ENCODE measurements around the gene GTPBP2.
"Not testable (repeated sequence)": the region's sequence is repeated elsewhere in the genome, so short reads cannot be mapped to it uniquely, and the experiment has no call there.

Gene GTPBP2

DNA sequence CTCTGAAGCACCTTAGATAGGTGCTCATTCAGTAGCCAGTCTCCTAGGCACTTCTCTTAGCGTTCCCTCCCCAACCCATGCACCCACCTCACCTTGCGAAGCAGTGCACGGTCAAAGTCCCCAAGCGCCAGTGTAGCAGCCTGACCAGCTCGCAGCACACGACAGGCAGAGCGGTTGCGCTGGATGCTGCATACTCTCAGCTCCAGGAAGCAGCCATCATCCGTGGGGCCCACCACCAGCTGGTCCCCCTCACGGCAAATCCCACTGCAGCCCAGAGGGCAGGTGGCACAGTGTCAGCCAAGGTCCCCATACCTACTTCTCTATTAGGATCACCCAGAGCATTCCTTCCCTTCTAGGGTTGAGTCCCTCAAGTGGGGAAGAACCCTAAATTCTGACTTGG lies 6.5 kb downstream of the GTPBP2 start:
- no peak for DNase-seq

DNA sequence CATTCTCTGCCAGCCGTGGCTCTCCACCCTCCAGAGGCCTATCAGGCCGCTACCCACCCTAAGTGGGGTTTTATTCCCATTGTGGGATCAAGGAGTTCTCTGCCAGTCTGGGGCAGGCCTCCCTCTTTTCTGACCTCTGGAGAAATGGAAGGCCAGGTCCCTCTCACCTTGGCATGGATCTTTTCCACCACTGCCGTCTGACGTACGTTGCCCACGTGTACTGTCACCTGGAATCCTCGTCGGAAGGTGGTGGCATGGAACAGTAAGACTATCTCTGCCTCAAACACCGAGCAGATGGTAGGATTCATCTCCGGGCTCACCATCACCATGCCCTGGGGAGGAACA lies 7.3 kb downstream of the GTPBP2 start:
- DNase-seq: no peak

DNA sequence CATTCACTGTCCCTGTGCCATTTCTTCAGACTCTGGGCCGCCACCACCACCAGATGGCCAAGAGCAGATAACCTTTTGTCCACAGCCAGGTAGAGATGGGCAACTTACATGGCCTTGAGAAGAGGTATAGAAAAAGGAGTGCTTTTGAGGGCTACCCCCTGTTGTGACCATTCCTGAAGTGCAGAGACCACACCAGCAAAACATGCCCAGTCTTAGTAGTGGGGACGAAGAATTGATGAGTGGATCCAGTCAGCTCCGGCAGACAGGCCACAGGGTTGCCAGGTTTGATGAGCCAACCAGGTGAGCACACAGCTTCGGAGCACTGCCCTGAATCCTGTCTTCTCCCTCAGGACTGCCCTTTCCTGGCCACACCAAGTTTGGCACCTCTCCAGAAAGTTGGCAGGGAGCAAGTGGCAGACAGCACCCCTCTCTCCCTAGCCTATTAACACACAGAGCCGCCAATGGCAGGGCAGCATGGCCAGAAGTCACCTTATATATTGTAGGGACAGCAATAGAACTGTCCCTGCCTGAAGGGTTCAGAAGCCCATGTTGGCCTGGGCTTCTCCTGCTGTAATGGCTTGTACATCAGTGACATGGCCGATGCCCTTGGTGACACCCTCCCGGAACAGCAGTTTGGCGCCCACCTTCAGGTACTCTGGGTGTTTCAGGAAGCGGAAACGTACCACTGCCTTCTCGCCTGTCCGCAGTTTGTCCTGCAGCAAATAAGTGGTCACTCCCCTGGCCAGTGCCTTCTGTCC lies 7.8 kb downstream of the GTPBP2 start:
- DNase-seq: no peak

DNA sequence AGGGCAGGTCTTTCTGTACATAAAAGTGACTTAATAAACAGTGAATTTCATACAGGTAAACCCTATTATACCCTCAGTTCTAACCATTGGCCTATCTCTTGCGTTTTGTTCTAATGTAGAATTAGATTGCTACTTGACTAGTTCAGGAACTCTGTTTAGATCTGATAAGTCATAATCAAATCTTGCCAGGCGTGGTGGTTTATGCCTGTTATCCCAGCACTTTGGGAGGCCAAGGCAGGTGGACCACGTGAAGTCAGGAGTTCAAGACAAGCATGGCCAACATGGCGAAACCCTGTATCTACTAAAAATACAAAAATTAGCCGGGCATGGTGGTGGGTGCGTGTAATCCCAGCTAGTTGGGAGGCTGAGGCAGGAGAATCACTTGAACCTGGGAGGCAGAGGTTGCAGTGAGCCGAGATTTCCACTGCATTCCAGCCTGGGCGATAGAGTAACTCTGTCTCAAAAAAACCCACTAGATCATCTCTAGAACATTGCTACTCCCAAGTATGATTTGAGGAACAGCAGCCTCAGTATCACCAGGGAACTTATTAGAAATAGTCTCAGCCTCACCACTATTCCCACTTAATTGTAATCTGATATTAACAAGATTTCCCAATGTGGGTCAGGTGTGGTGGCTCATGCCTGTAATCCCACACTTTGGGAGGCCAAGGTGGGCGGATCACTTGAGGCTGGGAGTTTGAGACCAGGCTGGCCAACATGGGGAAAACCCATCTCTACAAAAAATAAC lies 12.2 kb downstream of the GTPBP2 start:
- no peak for DNase-seq

DNA sequence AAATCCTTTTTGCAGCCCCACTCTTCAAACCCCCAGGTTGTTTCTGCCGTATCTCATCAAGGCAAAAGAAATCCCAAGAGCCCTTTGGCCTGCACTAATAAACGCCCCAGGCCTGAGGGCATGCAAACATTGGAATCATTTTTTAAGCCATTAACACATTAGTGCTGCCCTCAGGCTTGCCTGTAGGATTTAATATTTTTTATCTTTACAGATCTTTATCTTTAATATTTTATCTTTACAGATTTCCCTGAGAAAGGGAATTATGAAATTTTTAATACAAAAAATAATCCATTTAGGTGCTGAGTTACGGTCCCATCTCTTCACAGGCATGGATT lies 14.7 kb downstream of the GTPBP2 start:
- DNase-seq: no peak

DNA sequence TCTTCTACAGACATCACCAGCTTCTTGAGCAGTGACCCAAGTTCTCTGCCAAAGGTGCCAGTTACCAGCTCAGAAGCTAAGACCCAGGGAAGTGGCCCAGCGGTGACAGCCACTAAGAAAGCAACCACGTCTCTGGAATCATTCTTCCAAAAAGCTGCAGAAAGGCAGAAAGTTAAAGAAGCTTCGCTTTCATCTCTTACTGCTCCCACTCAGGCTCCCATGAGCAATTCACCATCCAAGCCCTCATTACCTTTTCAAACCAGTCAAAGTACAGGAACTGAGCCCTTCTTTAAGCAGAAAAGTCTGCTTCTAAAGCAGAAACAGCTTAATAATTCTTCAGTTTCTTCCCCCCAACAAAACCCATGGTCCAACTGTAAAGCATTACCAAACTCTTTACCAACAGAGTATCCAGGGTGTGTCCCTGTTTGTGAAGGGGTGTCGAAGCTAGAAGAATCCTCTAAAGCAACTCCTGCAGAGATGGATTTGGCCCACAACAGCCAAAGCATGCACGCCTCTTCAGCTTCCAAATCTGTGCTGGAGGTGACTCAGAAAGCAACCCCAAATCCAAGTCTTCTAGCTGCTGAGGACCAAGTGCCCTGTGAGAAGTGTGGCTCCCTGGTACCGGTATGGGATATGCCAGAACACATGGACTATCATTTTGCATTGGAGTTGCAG lies 15.2 kb downstream of the GTPBP2 start:
- DNase-seq: no peak

DNA sequence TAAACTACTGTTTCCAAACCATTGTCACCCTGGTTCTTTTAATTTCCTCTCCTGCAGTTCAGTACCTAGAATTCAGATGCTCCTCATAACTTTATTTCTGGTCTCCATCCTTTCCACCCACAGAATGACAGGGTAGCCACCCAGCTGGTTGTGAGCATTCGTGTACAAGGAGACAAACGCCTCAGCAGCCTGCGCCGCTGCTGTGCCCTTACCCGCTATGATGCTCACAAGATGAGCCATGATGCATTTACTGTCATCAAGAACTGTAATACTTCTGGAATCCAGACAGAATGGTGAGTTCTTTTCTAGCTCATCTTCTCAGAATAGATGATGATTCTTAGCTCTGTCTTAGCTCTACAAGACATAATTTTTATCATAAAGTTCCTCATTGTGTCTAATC lies 18.6 kb downstream of the GTPBP2 start:
- DNase-seq: no peak

DNA sequence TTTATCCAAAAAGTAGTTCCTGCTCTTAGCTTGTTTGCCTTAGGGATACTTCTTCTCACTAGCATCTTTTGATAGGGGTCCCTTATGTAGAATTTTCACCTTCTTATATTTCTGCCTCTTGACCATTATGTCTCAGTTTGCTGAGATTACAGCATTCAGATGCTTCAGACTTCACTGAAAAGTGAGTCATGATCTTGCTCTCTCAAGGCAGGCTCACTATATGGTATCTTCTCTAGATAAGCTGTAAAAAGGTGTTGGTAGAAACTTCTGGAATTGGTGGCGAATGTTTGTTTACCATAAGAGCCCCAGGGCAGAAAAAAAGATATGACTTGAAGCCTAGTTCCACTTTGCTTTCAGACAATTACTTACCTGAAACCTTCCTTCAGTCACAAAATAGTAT lies 19.7 kb downstream of the GTPBP2 start:
- no peak for DNase-seq

DNA sequence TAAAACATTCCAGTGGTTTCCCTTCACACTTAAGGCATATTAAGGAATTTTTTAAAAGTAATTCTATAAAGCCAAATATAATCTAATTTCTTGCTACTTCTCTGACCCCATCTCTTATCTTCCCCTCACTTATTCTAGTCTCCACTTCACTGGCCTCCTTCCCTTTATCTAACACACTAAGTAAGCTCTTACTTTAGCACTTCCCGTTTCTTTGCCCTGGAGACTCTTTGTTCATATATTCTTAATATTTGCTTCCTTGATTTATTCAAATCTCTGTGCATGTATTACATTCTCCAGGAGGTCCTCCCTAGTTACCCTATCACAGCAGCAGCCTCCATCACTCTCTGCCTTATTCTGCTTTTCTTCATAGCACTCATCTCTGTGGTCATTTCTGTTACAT lies 20.3 kb downstream of the GTPBP2 start:
- DNase-seq: no peak

DNA sequence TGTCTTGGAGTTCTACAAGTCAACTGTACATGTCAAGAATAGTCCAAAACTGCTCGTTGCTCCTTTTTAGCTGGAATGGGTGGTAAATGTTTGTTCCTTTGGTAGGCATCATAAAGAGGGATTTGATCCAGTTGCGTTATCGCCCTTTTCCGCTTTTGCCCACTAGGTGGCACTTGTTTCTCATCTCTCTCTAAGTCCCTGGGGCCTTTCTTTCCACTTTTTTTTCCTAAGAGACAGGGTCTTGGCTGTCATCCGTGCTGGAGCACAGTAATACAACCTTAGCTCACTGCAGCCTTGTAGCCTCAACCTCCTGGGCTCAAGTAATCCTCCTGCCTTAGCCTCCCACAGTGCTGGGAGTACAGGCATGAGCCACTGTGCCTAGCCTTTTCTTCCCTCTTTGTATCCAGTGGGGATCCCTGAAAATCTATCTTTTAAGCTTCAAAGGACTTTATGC lies 20.7 kb downstream of the GTPBP2 start:
- peak; percentile 77 for DNase-seq

DNA sequence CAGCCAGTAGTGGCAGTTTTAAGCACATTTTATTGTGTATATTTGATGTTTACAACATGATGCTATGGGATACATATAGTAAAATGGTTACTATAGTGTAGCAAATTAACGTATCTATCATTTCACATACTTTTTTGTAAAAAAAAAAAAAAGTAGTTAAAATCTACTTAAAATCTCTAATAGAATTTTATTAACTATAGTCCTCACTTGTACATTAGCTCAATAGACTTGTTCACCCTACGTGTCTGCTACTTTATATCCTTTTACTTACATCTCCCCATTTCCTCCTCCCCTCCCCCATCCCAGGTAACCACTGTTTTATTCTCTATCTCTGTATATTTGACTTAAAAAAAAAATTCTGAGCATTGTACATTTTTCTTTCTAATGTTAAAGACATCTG lies 23.0 kb downstream of the GTPBP2 start:
- no peak for DNase-seq

DNA sequence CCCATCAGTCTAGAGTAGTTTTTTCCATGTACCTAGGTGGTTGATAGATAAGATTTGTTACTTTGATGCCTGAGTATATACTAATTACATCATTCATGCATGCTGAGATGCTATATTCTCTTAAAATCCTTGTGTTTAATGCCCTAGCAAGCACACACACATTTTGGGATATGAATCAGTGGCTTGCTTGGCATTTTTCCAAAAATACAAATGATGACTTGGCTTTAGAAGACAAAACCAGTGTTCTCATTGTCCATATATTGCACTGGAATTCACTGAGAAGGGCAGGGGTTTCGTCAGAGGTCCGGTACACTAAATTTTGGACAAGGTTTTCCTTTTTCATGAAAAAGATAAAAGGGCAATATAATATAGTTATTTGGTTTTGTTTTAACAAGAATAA lies 24.9 kb downstream of the GTPBP2 start:
- DNase-seq: no peak

DNA sequence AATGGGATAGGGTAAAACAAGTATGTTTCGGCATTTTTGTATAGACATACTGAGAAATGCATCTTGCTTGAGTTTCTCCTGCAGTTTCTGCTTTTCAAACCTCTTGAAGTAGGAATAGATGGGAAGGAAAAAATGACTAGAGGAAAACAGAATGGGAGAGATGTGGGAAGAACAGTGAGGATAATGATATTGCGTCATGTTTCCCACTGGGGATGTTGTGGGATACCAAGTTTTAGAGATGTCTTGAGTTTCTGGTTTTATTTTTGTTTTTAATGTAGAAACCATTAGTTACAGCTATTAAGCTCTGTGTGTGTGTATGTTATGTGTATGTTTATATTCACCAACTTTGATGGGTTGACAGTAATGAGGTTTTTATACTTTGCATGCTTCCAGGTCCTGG lies 28.5 kb downstream of the GTPBP2 start:
- DNase-seq: no peak

DNA sequence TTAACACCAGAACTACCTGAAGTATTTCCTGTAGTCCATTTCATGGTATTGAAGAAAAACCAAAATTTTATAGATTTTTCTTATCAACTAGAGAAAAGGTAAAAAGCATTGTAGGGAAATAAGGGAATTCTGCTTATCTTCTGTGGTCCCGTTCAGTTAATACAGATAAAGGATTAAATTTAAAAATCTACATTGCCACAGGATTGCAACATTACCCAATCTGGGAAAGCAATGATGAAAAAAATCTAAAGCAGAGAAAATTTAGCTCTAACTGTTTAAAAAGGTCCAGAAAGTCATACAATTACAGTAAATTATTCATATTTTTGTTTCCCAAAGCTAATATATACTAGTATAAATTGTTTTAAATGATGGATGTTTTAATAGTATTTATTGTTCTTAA lies 35.1 kb downstream of the GTPBP2 start:
- no peak for DNase-seq

DNA sequence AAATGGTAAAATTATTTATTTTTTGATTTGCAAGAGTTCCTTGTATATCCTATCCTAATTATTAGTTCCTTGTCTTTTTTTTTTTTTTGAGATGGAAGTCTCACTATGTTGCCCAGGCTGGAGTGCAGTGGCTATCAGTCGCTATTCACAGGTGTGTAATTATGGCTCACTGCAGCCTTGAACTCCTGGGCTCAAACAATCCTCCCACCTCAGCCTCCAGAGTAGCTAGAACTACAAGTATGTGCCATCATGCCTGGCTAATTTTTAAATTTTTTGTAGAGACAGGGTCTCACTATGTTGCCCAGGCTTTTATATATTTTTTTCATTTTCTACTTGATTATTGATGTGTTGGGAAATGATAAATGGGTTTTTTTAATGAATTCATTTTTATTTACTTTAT lies 39.5 kb downstream of the GTPBP2 start:
- DNase-seq: not testable (repeated sequence)

DNA sequence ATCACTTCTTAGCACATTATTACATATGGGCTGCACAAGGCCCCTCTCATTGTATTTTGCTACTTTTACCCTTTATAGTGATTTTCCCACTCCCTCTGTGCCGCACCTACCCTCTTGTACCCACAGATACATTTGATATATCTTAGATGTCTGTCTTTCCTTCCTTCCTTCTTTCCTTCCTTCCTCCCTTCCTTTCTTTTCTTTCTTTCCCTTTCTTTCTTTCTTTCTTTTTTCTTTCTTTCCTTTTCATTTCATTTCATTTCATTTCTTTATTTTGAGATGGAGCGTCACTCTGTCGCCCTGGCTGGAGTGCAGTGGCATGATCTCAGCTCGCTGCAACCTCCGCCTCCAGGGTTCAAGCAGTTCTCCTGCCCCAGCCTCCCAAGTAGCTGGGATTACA lies 40.9 kb downstream of the GTPBP2 start:
- DNase-seq: no peak

DNA sequence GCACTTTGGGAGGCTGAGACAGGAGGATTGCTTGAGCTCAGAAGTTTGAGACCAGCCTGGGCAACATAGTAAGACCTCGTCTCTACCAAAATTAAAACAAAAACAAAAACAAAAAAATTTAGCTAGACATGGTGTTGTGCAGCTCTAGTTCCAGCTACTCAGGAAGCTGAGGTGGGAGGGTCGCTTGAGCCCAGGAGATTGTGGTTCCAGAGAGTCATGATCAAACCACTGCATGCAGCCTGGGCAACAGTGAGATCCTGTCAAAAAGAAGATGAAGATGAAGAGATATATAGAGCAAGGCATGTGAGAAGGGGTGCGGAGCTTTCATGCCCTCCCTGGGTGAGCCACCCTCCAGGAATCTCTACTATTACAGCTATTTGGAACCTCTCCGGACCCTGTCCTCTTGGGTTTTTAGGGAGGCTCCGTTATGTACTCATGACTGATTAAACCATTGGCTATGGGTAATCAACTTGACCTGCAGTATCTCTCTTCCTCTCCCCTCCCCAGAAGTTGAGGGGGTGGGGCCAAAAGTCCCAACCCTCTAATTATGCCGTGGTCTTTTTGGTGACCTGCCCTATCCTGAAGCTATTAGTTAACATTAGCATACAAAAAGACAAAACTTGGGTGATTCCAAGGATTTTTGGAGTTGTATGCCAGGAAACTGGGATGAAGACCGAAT lies 44.0 kb downstream of the GTPBP2 start:
- DNase-seq: no peak

DNA sequence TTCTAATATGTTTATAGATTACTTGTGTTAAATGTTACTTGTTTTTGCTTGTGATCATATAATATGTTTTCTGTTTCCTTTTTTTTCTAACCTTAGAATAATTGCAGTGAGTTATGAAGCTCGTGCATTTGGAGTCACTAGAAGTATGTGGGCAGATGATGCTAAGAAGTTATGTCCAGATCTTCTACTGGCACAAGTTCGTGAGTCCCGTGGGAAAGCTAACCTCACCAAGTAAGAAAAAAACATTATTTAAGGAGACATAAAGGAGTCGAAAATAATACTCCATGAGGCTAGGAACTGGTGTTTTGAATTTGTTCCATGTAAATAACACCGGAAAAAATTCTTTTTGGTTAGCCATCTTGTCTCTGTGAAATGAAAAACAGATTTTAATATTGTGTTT lies 46.2 kb downstream of the GTPBP2 start:
- DNase-seq: no peak

DNA sequence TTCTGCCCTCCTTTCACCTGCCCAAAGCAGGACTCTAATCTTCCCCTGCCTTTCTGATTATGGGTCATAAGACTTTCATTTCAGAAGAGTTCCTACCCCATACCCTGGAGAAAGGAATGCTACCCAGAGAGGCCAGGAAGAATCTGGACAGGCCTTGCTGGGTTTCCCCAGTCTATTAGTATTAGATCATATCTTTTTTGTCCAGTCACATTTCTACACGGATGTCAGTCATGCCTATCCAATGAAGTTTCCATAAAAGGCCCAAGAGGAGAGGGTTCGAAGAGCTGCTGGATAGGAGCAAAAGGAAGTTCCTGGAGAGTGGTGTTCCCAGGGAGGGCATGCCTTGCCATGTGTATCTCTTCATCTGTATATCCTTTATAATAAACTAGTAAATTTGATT lies 49.9 kb downstream of the GTPBP2 start:
- no peak for DNase-seq

DNA sequence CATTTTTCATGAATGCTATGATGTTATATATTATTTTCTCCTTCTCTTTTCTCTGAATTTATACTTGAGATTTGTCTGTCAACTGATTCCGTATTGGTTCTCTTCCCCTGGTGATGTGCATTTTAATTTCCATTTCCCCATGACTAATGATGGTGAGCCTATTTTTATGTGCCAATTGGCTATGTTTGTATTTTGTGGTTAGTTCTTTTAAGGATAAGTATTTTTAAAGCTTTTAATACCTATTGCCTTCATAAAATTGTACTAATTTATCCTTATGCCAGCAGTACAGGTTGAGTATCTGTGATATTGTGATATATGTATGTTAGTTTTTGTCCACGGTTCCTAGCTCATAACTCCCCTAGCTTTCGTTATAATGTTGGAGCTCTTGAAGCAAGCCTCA lies 50.3 kb downstream of the GTPBP2 start:
- no peak for DNase-seq

DNA sequence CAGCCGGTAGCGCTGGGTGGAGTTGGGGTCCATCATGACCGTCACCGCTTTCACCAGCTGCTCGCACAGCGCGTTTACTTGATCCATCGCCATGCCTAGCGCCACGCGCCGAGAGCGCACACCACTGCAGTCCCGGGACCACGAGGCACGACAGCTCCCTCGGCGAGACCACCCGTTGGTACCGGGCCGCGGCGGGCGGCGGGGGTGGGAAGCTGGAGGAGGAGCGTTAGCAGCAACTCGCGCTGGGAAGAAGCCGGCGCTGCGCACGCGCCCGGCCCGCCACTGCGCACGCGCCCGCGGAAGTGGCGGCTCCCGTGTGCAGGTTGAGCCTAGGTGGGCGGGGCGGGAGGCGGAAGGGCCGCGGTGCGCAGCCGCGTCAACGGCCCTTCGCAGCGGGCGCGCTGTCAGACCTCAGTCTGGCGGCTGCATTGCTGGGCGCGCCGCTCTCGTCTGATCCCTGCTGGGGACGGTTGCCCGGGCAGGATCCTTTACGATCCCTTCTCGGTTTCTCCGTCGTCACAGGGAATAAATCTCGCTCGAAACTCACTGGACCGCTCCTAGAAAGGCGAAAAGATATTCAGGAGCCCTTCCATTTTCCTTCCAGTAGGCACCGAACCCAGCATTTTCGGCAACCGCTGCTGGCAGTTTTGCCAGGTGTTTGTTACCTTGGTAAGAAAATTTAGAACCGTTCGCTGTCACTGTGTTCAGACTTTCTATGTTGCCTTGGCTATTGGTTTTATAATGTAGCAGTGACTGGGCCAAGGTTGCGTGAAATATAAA lies 53.1 kb downstream of the GTPBP2 start, which contains the start of the genes POLH and XPO5:
Gene POLH, plus strand, starts transcription at position 414 of the 780 bp plus-strand sequence. CDS start 6,135 bp downstream, outside the sequence.
Gene XPO5, minus strand, starts transcription at position 267 of the 780 bp plus-strand sequence. Its CDS starts 174 bp downstream, at position 93.
- DNase-seq: peak; percentile 94

DNA sequence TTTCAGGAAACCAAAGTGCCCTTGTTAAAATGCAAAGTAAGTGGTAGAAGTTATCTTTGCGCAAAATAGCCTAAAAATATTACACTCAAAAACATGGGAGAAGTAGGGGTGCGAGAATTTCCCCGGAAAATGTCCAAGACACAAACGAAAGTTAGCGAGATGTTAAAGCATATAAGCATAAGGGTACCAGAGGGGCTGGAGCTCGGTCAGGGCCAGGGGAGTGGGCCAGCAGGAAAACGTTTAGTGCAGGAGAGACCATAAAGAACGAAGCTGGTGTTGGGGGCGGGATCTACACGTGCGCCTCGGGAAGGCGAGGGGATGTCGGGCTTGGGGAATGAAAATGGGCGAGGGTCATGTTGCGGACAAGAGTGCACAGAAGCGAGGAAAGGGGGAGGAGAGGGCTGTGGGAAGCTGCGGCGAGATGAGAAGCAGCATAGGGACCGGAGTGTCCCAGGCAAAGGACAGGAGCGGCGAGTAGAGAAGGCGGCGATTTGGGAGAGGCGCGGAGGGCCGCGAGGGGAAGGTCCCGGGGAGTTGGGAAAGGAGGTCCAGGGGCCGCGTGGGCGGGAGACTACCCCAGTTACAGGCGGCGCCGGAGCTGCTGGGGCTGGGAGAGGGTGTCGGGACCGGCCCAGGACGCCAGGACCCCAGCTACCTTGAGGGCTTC lies 53.8 kb downstream of the GTPBP2 start:
- peak; percentile 65 for DNase-seq
